Stomach (tissue), 9 donors: ENCODE measurements around the gene INSYN2B. TPM values are rescaled to one million over a fixed set of nuclear protein-coding genes. Genes with fewer than 3 reads are reported as not detected.

Experiments
- DNase-seq, 2 donors: peaks; one replicate each; pipeline versions ENCODE4 v3.0.0 to v3.0.0-alpha.2; 2013 to 2019
- H3K27ac ChIP-seq, 5 donors: fragments of 200-600 bp in 4 of 5; sonication (generic) in 4 of 5; one replicate each; pipeline ENCODE4 v1.5.1; 2013 to 2019; ENCODE audit warnings: mild to moderate bottlenecking in 1 of 5, moderate library complexity in 1 of 5
- H3K27me3 ChIP-seq, 3 donors: fragments of 200-600 bp; sonication (generic); one replicate each; pipeline ENCODE4 v1.5.1; 2017 to 2019; ENCODE audit warnings: mixed run types in 1 of 3
- H3K36me3 ChIP-seq, 4 donors: fragments of 200-600 bp; sonication (generic); 1 replicate in 3 of 4; 2 replicates in 1 of 4; pipeline ENCODE4 v1.5.1; 2016 to 2019
- H3K4me1 ChIP-seq, 4 donors: fragments of 200-600 bp; sonication (generic); one replicate each; pipeline ENCODE4 v1.5.1; 2016 to 2019
- H3K4me3 ChIP-seq, 4 donors: fragments of 200-600 bp; sonication (generic) in 3 of 4; one replicate each; pipeline ENCODE4 v1.5.1; 2016 to 2019; ENCODE audit warnings: mild to moderate bottlenecking in 1 of 4
- H3K9me3 ChIP-seq, 4 donors: fragments of 200-600 bp; sonication (generic); one replicate each; pipeline ENCODE4 v1.5.1; 2016 to 2019
- CTCF ChIP-seq, 7 experiments: fragments of 450-650 bp in 4 of 7; fragments of 200-600 bp in 3 of 7; sonication (generic) in 3 of 7; IDR thresholded peaks; one replicate each; pipeline ENCODE4 v1.5.1; 2016 to 2019; ENCODE audit warnings: antibody characterized with exemption in 7 of 7, control low read depth in 2 of 7, mild to moderate bottlenecking in 1 of 7
- EP300 ChIP-seq: sonication (generic); formaldehyde crosslinking; IDR thresholded peaks from one replicate; pipeline ENCODE4 v1.6.1; 2017; ENCODE audit warnings: antibody characterized with exemption
- POLR2A ChIP-seq, 4 donors: fragments of 450-650 bp; IDR thresholded peaks; one replicate each; pipeline ENCODE4 v1.6.1; 2016; ENCODE audit warnings: antibody characterized with exemption in 4 of 4, control low read depth in 2 of 4, mild to moderate bottlenecking in 1 of 4, moderate library complexity in 1 of 4
- POLR2AphosphoS5 ChIP-seq, 3 donors: sonication (generic); formaldehyde crosslinking; IDR thresholded peaks; one replicate each; pipeline ENCODE4 v1.6.1; 2016; ENCODE audit warnings: antibody characterized with exemption in 3 of 3
- WGBS, 5 donors: extraction: QIAGEN DNeasy Blood & Tissue Kit in 3 of 5; methylation state at CpG; one replicate each; pipeline versions ENCODE4 v1.1.5 to v1.1.7; 2013 to 2018; 5-methylcytosine and 5-hydroxymethylcytosine counted together
- intact Hi-C: fragments of 100-400 bp; cut with DNase I; formaldehyde crosslinking; loops from one replicate; pipeline ENCODE4 v1.15.1; 2023; ENCODE audit warnings: low total_unique reads
- polyA plus RNA-seq, 3 donors: library from polyadenylated mRNA; stranded (reverse); fragments of 200-250 nt; gene quantifications; one replicate each; pipeline ENCODE4 v1.2.3, GENCODE V29; 2013
- total RNA-seq, 5 donors: library from RNA; depleted of rRNA; stranded (reverse); fragments of >200 nt; gene quantifications; one replicate each; pipeline versions ENCODE4 v1.1.0 to v1.2.3, GENCODE V29; 2014 to 2016
- donor health status: healthy with polysubstance abuse.
- donor health status: Bipolar disorder and iron deficiency.
- donor health status: healthy.

Gene INSYN2B
- total and polyA plus RNA-seq, 8 donors, result 0.18 to 0.19 TPM; not detected in 6

GRCh38 chr5:169886677-169887076 is 93.6 kb downstream of the INSYN2B start:
- no peak for TF ChIP-seq POLR2A (IDR thresholded peaks at IDR 0.05)
- TF ChIP-seq EP300, result no peak
- no peak for TF ChIP-seq POLR2AphosphoS5 (IDR thresholded peaks at IDR 0.05)
- TF ChIP-seq CTCF (IDR thresholded peaks at IDR 0.05), result no peak
- no peaks in the 10 kb centered on the region for H3K9me3 ChIP-seq
- no peak overlapping the region for H3K4me3 ChIP-seq
- no peak for DNase-seq
- no peaks in the 10 kb centered on the region for H3K36me3 ChIP-seq
- no peaks in the 10 kb centered on the region for H3K27me3 ChIP-seq
- no peak overlapping the region for H3K27ac ChIP-seq
- no peaks in the 10 kb centered on the region for H3K4me1 ChIP-seq
- WGBS, 5 donors, result 88 to 91% (median 89%) methylated on average over 4 of the region's 4 CpGs
- intact Hi-C loops, result no loop called here

GRCh38 chr5:169886033-169886432 is 94.3 kb downstream of the INSYN2B start:
- no peaks in the 10 kb centered on the region for H3K4me1 ChIP-seq
- no peak for DNase-seq
- 78 to 88% (median 83%) methylated on average over 2 of the region's 2 CpGs for WGBS, 5 donors
- intact Hi-C loops, result no loop called here
- H3K9me3 ChIP-seq, result no peaks in the 10 kb centered on the region
- no peak overlapping the region for H3K27ac ChIP-seq
- TF ChIP-seq EP300 (no peak), CTCF (IDR thresholded peaks at IDR 0.05) (no peak), POLR2A (IDR thresholded peaks at IDR 0.05) (no peak), POLR2AphosphoS5 (IDR thresholded peaks at IDR 0.05) (no peak)
- H3K4me3 ChIP-seq, result no peak overlapping the region
- no peaks in the 10 kb centered on the region for H3K27me3 ChIP-seq
- H3K36me3 ChIP-seq, result no peaks in the 10 kb centered on the region

DNA sequence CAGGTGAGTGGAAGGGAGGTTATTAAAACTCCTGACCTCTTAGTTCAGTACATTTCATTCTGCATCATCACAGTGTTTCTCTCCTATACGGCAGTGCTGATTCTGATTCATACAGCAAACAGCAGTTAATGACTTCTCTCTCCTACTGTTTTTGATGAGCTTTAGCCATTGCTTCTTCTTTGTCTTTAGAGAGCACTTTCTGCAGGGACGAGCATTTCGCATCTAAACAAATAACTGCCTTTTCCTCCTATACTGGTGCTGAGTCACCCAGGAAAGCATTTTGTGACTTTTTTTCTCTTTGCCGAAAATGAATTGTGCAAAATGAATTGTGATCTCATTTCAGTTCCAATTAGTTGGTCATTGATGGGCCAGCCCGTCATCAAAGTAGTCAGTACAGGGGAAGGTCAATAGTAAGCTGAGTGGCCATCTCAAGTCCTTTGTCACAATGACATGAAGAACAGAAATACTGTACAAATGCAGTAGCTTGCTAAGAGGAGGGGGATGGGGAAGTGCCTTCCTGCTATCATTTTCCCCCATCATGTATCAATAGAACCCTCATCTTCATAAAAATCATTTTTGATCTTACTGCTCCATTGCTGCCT is 98.5 kb downstream of the INSYN2B start:
- Histone ChIP-seq H3K4me3 (no peak overlapping the region), H3K36me3 (no peaks in the 10 kb centered on the region), H3K27me3 (no peaks in the 10 kb centered on the region), H3K27ac (no peak overlapping the region), H3K9me3 (no peaks in the 10 kb centered on the region), H3K4me1 (no peaks in the 10 kb centered on the region)
- DNase-seq, result no peak
- WGBS, 5 donors, result 70 to 87% (median 78%) methylated on average over 5 of the region's 5 CpGs
- intact Hi-C loops, result no loop called here
- TF ChIP-seq EP300 (no peak), POLR2A (IDR thresholded peaks at IDR 0.05) (no peak)

- intact Hi-C loops, result no loop called here
- H3K27me3 ChIP-seq, result no peaks in the 10 kb centered on the region
- TF ChIP-seq POLR2AphosphoS5 (IDR thresholded peaks at IDR 0.05), result no peak
- TF ChIP-seq EP300, result no peak
- TF ChIP-seq CTCF (IDR thresholded peaks at IDR 0.05), result no peak
- no peaks in the 10 kb centered on the region for H3K36me3 ChIP-seq
- H3K27ac ChIP-seq, result no peak overlapping the region
- 91 to 100% (median 93%) methylated on average over 2 of the region's 2 CpGs for WGBS, 5 donors
- H3K4me3 ChIP-seq, result no peak overlapping the region
- H3K4me1 ChIP-seq, result no peaks in the 10 kb centered on the region
- no peak for DNase-seq
- no peaks in the 10 kb centered on the region for H3K9me3 ChIP-seq
Measured at GRCh38 chr5:169880785-169881184, 99.5 kb downstream of the INSYN2B start.

DNA sequence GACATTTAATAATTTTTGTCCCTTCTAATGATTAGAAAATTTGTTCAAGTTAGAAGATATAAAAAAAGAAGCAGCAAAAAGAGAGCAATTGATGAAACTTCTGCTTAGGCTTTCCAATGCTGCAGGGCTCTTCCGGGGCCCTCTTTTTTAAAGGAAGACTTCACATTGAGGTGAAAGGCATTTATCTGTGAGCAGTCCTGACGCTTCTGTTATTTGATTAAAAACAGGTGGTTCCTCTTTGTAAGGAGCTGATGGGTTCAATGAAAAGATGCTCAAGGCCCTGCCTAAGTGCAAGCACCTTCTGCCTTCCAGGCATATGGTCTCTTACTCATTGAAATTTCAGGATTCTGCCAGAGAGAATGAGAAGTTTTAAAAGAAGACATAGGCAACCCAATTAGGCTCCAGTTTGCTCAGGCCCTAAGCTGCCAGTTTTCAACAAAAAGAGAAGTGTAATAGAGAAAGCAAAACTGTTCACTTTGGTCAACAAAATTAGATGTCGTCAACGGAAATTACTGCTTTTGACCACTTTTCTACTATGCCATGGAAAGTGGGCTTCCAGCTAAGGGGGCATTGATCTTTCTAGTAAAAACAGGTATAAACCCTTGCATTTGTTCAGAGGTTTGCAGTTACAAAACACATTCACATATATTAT is 100.2 kb downstream of the INSYN2B start:
- no peaks in the 10 kb centered on the region for H3K9me3 ChIP-seq
- intact Hi-C loops, result no loop called here
- no peaks in the 10 kb centered on the region for H3K36me3 ChIP-seq
- 69 to 82% (median 74%) methylated on average over 4 of the region's 4 CpGs for WGBS, 5 donors
- H3K4me1 ChIP-seq, result no peaks in the 10 kb centered on the region
- TF ChIP-seq EP300 (no peak), POLR2A (IDR thresholded peaks at IDR 0.05) (no peak), CTCF (IDR thresholded peaks at IDR 0.05) (no peak), POLR2AphosphoS5 (IDR thresholded peaks at IDR 0.05) (no peak)
- no peak overlapping the region for H3K4me3 ChIP-seq
- H3K27me3 ChIP-seq, result no peaks in the 10 kb centered on the region
- no peak for DNase-seq
- peak overlapping the region in 1 of 5 donors; percentile 55 for H3K27ac ChIP-seq
